Stimulated activated CD8-positive, alpha-beta memory T cell treated with anti-CD3 and anti-CD28 coated beads, Interleukin-12 subunit alpha, Interleukin-12 subunit beta, amount 100 ng/mL, for 4 hours (primary cell): ENCODE results near the gene KCNC1.

ENCODE experiments used
- DNase-seq: peaks from one replicate; pipeline ENCODE4 v3.0.0-alpha.2; 2020; ENCODE audit warnings: low read depth

KCNC1 gene

DNA sequence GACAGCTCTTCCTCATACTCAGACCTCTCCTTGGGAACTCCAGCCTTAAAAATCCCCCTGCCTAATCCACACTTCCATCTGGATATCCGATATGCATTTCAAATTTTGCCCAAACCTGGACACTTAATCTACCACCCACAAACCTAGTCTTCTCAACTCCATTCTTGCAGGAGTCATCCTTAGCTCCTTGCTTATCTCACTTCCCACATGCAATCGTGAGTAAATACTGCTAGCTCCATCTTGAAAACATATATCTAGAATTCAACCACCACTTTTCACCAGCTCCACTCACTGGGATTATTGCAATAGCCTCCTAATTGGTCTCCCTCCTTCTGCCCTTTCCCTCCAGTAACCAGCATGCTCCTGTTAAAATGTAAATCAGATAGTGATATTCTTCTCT lies 17.8 kb upstream of the KCNC1 start:
- DNase-seq: no peak

DNA sequence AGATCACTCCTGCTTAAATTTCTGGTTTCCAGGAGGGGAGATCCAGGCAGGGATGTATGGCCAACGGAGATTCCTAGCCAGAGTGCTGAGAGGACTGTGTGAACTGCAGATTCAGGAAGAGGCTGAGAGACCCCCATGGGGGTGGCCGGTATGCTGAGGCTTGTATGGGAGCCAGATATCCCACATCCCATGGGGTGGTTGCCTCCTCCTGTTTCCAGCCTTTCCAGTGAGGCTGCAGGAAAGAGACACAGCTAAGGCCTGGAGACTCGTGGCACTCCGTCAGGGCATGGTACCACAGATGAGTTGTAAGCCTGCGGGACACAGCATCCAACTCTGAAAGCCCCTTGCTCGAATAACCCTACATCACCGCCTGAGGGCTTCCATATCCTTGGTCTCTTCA lies 16.6 kb upstream of the KCNC1 start:
- DNase-seq: no peak

DNA sequence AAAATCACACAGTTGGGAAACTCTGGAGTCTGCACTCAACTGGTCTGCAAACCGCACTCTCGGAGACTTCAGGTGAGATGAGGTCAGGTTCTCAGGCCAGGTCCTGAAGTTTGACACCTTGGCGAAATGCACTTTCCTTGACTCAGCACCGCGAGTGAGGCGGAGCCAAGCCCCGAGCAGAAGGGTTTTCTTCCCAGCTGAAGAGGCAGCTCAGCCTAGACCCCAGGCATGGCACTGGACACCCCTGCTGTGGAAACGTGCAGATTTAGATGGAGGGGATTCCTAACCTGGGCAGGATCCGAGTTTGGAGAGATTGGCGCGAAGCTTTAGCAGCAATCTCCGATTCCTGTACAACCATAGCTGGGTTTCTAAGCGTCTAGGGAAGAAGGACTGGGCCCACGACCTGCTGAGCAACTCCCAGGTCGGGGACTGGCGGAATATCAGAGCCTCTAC lies 16.0 kb upstream of the KCNC1 start:
- no peak for DNase-seq

DNA sequence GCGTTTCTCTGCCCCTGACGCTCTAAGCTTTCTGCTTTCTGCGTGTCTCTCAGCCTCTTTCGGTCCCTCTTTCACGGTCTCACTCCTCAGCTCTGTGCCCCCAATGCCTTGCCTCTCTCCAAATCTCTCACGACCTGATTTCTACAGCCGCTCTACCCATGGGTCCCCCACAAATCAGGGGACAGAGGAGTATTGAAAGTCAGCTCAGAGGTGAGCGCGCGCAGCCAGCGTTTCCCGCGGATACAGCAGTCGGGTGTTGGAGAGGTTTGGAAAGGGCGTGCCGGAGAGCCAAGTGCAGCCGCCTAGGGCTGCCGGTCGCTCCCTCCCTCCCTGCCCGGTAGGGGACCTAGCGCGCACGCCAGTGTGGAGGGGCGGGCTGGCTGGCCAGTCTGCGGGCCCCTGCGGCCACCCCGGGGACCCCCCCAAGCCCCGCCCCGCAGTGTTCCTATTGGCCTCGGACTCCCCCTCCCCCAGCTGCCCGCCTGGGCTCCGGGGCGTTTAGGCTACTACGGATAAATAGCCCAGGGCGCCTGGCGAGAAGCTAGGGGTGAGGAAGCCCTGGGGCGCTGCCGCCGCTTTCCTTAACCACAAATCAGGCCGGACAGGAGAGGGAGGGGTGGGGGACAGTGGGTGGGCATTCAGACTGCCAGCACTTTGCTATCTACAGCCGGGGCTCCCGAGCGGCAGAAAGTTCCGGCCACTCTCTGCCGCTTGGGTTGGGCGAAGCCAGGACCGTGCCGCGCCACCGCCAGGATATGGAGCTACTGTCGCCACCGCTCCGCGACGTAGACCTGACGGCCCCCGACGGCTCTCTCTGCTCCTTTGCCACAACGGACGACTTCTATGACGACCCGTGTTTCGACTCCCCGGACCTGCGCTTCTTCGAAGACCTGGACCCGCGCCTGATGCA lies 15.3 kb upstream of the KCNC1 start, which contains the start of gene MYOD1:
Gene MYOD1 (plus strand): TSS at position 544 of the 910 bp plus-strand sequence. CDS start 212 bp downstream, at position 756.
- no peak for DNase-seq

DNA sequence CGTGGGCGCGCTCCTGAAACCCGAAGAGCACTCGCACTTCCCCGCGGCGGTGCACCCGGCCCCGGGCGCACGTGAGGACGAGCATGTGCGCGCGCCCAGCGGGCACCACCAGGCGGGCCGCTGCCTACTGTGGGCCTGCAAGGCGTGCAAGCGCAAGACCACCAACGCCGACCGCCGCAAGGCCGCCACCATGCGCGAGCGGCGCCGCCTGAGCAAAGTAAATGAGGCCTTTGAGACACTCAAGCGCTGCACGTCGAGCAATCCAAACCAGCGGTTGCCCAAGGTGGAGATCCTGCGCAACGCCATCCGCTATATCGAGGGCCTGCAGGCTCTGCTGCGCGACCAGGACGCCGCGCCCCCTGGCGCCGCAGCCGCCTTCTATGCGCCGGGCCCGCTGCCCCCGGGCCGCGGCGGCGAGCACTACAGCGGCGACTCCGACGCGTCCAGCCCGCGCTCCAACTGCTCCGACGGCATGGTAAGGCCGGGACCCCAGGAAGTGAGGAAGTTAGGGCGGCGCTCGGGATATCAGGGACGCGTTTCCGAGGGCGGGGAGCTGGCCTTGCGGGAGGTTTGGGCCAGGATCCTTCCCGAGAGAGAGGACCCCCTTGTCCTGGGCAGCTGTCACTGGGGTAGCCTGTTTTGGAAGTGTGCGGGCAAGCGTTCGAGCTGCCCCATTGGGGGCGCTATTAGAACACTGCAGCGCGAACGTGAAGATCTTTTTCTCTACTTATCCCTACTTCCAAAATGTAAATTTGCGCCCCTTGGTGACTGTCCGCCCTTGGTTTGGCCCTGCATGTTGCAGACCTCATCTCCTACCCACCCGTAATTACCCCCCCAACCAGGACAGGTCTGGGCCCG lies 14.4 kb upstream of the KCNC1 start:
- no peak for DNase-seq

DNA sequence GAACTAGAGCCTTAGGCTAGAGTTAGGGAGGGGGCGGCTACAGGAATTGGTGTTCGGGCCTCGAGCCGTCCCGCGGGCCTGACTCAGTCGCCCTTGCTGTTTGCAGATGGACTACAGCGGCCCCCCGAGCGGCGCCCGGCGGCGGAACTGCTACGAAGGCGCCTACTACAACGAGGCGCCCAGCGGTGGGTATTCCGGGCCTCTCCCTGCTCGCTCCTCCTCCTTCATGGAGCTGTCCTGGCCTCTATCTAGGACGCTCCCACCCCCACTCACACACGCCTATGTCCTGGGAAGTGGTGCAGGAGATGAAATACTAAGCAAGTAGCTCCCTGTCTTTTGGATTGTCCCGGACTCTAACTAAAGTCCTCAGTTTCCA lies 13.8 kb upstream of the KCNC1 start:
- no peak for DNase-seq

DNA sequence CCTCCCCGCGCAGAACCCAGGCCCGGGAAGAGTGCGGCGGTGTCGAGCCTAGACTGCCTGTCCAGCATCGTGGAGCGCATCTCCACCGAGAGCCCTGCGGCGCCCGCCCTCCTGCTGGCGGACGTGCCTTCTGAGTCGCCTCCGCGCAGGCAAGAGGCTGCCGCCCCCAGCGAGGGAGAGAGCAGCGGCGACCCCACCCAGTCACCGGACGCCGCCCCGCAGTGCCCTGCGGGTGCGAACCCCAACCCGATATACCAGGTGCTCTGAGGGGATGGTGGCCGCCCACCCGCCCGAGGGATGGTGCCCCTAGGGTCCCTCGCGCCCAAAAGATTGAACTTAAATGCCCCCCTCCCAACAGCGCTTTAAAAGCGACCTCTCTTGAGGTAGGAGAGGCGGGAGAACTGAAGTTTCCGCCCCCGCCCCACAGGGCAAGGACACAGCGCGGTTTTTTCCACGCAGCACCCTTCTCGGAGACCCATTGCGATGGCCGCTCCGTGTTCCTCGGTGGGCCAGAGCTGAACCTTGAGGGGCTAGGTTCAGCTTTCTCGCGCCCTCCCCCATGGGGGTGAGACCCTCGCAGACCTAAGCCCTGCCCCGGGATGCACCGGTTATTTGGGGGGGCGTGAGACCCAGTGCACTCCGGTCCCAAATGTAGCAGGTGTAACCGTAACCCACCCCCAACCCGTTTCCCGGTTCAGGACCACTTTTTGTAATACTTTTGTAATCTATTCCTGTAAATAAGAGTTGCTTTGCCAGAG lies 13.2 kb upstream of the KCNC1 start:
- no peak for DNase-seq

DNA sequence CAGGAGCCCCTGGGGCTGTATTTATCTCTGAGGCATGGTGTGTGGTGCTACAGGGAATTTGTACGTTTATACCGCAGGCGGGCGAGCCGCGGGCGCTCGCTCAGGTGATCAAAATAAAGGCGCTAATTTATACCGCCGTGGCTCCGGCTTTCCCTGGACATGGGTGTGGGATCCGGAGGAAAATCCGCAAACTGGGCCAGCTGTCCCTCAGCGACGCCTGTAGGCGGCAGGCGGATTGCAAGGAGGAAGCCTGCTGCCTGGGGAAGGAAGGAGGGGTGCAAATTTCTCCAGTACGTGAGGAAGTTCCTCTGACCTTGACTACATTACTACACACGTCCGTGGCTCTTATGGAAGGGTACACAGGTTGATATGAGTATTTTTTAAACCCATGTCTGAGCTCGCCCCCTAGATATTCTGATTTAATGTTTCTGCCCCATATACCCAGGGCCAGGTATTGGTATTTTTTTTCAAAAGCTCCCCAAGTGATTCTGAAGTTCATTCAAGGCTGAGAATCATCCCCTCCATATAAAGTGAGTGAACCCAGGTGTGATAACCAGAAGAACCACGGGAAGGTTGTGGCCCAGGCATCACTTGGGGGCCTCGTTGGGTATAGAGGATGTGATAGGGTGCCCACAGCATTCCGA lies 12.5 kb upstream of the KCNC1 start:
- no peak for DNase-seq

DNA sequence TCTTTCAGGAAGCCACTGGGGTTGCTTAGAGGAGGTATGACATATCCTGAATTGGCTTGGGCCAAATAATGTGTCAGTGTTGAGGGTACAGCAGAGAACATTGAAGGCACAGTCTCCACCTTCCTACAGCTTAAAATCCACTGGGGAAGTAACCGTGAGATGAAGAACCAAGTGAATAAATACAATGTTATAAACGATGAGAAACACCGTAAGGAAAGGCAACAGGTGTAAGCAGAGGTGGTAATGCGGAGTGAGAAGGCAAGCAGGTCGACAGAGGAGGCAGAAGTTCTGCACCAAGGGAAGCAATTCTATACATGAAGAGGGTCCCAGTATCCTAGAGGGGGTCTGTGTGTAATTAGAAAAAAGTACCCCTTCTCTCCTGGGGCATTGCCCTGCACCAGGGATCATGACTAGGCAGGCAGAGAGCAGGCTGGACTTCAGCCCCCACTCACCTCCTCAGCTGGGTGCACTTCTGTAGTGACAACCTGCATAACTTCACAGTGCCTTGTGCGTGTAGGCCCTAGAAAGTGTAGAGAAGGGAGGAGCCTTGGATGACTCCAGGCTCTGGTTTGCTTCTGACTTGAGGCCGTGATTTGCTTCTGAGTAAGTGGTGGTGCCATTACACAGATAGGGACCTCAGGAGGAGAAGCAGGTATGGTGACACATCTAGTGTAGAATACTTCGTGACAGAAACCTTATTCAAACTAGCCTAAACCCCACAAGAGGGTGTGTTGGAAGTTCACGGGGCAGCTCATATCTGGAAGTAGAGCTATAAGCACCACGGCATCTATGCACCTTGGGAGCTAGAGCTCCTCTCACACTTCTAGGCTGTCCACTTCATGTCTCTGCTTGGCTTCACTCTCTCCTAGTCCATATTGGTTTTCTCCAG lies 10.3 kb upstream of the KCNC1 start:
- DNase-seq: no peak

DNA sequence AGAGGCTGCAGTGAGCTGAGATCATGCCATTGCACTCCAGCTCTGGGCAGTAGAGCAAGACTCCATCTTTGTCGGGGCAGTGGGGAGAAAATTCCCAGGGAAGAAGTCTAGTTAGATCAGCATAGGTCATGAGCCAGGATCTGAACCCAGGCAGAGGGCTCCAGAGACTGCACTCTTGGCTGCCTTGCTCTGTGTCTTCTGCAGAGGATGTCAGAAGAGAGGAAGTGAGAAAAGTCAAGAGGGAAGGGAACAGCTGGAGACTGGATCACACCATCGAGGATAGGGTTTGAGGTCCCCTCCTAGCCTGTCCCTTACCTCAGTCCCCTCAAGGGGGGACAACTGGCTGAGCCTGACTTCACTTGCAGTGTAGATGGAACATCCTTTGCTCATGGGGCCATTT lies 9.4 kb upstream of the KCNC1 start:
- DNase-seq: no peak

DNA sequence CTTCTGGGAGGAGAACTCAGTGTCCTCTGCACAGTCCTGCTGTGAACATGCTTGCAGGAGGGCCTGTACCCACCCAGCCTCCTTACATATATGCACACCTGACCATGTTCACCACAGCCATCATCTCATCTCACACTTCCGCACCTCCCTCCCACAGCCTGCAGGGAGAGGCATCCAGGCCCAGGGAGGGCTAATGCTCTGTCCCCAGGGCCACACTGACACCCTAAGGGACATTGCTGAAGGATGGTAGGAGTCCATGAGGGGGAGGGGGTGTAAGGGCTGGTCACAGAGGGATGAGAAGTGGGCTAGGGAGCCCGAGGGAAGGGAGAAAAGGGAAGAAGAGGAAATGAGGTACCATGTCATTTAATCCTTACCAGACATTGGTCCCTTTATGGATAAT lies 4.4 kb upstream of the KCNC1 start:
- DNase-seq: no peak

DNA sequence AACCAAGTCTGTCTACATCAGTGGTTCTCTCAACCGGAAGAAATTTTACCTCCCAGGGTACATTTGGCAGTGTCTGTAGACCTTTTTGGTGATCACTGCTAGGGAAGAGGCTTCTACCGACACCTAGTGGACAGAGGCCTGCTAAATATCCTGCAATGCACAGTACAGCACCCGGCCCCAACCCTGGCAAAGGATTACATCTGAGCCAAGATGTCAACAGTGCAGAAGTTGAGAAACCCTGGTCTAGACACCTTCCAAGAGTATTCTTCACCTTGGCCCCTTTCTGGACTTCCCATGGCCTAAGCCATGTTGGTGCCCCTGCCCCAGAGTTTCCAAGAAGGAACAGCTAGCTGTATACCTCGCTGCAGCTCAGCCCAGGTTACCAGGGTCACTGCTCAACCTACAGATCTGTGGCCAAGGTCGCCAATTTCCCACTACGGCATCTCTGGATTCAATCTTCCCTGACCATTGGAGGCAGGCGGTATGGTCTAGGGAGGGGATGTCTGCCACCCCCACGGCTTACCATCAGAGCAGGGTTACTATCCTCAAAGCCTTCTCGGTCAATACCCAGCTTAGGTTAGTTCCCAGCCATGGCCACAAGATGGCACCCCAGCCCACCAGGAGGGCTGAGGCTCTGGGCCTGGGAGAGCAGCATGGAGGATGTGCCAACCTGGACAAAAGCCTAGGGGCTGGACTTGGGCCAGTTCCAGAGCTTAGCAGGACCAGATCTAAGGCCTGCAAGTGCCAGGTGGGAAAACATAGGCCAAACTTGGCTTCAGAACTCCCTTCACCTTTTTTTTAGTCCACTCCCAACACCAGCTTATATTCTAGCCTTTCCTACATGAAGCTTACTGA lies 3.7 kb upstream of the KCNC1 start:
- DNase-seq: peak; percentile 16

DNA sequence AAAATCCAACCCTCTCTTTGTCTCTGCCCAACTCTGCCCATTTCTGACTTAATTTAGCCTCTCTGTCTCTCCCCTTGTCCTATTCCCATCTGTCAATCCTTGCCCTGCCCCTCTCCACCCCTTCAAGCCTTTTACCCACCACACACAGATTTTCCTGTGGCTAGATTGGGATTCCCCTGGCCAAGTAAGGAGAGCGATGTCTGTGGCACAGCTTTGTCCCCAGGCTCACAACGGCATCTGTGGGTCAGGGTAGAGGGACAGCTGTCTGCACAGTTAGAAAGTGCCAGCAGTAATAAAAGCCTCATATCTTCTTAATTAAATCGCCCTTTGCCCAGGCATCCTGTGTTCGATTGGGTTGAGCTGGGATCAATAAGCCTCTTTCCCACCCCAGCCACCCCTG lies 1.3 kb upstream of the KCNC1 start:
- DNase-seq: no peak

DNA sequence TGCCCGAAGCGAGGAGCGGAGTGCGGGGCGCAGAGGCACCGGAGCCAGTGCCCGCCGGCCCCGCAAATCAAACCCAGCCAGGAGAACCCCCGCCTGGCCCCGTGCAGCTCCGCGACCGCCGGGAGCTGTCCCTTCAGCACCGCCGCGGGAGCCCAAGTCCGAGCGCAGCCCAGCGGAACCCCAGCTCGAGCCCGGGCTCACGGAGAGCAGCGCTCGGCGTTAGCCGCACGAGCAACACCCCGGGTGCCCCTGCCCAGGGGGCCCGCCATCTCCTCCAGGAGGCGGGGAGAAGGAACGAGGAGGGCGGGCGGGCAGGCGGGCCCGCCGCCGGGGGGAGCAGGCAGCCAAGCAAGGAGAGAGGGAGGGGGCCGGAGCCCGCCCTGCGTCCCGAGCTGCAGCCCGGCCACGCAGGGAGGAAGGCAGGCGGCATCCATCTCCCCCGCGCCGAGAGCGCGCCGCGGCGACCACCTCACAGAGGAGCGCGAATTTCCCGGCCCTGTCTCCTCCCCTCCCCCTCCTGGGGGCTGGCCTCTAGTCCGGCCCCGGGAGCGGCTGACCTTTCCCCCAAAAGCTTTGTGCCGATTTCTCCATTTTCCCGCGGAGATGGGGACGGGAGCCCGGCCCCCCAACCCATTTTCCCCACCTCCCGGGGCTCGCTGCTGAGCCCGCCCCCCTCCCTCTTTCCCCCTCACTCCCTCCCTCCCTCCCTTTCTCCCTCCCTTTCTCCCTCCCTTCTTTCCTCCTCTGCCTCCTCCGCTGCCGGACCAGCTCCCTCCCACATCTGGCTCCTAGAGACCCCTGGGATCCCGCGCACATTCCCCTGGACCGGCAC lies 621 bp downstream of the KCNC1 start:
- no peak for DNase-seq

DNA sequence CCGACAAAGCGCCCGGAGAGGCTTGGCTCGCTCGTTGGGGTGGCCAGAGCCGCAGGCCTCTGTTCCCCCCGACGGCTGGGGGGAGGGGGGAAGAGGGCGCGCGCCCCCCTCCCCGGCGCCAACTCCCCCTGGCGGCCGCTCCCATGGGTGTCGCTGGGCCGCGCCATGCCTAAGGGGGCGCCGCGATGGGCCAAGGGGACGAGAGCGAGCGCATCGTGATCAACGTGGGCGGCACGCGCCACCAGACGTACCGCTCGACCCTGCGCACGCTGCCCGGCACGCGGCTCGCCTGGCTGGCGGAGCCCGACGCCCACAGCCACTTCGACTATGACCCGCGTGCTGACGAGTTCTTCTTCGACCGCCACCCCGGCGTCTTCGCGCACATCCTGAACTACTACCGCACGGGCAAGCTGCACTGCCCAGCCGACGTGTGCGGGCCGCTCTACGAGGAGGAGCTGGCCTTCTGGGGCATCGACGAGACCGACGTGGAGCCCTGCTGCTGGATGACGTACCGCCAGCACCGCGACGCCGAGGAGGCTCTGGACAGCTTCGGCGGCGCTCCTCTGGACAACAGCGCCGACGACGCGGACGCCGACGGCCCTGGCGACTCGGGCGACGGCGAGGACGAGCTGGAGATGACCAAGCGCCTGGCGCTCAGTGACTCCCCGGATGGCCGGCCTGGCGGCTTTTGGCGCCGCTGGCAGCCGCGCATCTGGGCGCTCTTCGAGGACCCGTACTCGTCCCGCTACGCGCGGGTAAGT lies 1.4 kb downstream of the KCNC1 start:
- no peak for DNase-seq

DNA sequence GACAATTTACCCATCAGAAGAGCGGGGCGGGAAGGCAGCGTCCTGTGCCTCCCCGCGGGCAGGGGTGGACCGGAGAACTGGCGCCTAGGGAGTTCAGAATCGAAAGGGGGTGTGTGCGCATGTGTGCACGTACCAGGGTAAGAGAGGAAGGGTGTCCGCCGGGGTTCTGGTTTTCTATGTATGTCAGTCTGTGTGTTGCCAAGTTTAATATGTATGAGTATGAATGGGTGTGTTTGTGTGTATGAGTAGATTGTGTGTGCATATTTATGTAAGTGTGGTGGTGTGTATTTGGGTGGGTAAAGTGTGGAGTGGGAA lies 2.0 kb downstream of the KCNC1 start:
- no peak for DNase-seq

DNA sequence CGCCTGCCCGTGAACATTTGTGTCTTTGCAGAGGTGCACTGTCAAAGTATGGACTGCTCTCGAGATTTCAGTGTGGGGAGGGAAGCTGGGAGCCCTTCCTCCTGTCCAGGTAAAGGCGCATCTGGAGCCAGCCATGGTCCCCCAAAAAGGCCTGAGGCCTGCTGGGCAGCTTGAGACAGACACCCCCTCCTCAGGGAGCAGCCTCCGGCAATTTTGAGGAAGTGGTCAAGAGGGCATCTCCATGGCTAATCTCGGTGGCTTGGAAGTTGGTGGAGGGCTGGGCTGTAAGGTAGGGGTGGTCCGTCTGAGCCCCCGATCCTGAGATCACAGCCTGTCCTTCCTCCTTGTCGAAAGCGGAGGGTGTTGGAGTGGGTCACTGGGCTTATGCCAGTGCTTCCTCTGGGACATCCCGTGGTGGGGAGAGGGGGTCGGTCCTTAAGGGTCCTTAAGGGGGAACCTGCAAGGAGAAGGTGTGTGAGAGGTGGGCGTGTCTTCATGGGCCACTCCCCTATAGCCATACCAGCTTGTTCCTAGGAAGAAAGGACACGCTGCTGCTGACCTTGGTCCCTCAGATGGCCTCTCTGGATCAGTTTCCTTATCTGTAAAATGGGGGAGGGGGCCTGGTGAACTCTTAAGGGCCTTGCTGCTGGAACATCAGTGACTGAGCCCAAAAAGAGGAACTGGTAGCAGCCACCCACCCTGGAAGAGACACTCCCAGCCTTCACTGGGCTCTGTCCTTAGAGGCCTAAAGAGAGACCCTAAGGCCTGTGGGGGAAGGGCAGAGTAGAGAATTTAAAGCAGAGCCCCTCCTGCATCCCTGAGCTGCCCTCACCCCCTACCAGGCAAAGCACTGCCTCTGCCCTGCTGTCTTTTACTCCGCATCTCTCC lies 2.6 kb downstream of the KCNC1 start:
- DNase-seq: no peak
